Endothelial cell of umbilical vein (primary cell): ENCODE measurements around the gene COL13A1. TPM values are rescaled to one million over a fixed set of nuclear protein-coding genes. Genes with fewer than 3 reads are reported as not detected.

Experiments used
- BruUV-seq: library from RNA; stranded (reverse); fragments of 400-500 nt; replicated peaks from 2 replicates; lab custom pipeline; 2021; lab: Mats Ljungman, UMichigan
- CTCF ChIA-PET: fragments of 300-600, 350-600 bp; sonication (Branson Sonifier 250); formaldehyde crosslinking; loops from one replicate; lab custom pipeline; 2021; ENCODE audit warnings: antibody characterized with exemption, inconsistent platforms; lab: Charles Lee
- POLR2A ChIA-PET: fragments of 300-600, 350-600 bp; sonication (Branson Sonifier 250); formaldehyde crosslinking; loops from one replicate; lab custom pipeline; 2021; ENCODE audit warnings: antibody characterized with exemption, inconsistent platforms; lab: Charles Lee
- DNase-seq: peaks from one replicate; pipeline ENCODE4 v3.0.0-alpha.2; 2011; ENCODE audit warnings: low read depth, low spot score
- FAIRE-seq: peaks from 2 replicates; lab custom pipeline; 2011; peaks lifted over from hg19 to GRCh38; lab: Jason Lieb, UNC
- H2AFZ ChIP-seq: 2 replicates; pipeline ENCODE4 v1.6.0; 2012; ENCODE audit warnings: low read depth, low read length, control low read depth, inconsistent platforms
- H3K27ac ChIP-seq: 2 replicates; pipeline ENCODE4 v1.5.1; 2011; ENCODE audit warnings: low read depth, mild to moderate bottlenecking, control low read depth, low read length, moderate library complexity; ENCODE audit not compliant: insufficient read depth
- H3K27me3 ChIP-seq, 2 experiments: 2 replicates each; pipeline versions ENCODE4 v1.6.0 to v1.6.1; 2011; ENCODE audit warnings: low read length in 2 of 2, mixed read lengths in 1 of 2; ENCODE audit not compliant: control insufficient read depth in 2 of 2, insufficient read depth in 2 of 2
- H3K36me3 ChIP-seq, 2 experiments: 2 replicates in 1 of 2; 3 replicates in 1 of 2; pipeline ENCODE4 v1.5.1; 2011; ENCODE audit warnings: low read length in 2 of 2, mild to moderate bottlenecking in 1 of 2, moderate library complexity in 1 of 2; ENCODE audit not compliant: control insufficient read depth in 2 of 2, insufficient read depth in 2 of 2; ENCODE audit errors: extremely low read depth in 1 of 2
- H3K4me1 ChIP-seq: 3 replicates; pipeline ENCODE4 v1.5.1; 2011; ENCODE audit warnings: mild to moderate bottlenecking, low read length; ENCODE audit not compliant: control insufficient read depth, insufficient read depth; ENCODE audit errors: extremely low read depth
- H3K4me2 ChIP-seq: 2 replicates; pipeline ENCODE4 v1.6.1; 2011; ENCODE audit warnings: low read length, control low read depth, mixed read lengths; ENCODE audit not compliant: insufficient read depth
- H3K4me3 ChIP-seq, 3 experiments: fragments of 200-600 bp in 1 of 3; sonication (generic), shearing (Covaris generic) in 1 of 3; replicated peaks in 1 of 3; 2 replicates each; pipeline ENCODE4 v1.5.1; 2011 to 2016; ENCODE audit warnings: control low read depth in 3 of 3, low read length in 3 of 3, mild to moderate bottlenecking in 2 of 3, inconsistent platforms in 1 of 3, low read depth in 1 of 3, moderate library complexity in 1 of 3; ENCODE audit not compliant: insufficient read depth in 1 of 3
- H3K79me2 ChIP-seq: 2 replicates; pipeline ENCODE4 v1.6.0; 2012; ENCODE audit warnings: low read length, inconsistent platforms; ENCODE audit not compliant: control insufficient read depth, insufficient read depth
- H3K9ac ChIP-seq: replicated peaks from 2 replicates; pipeline ENCODE3; 2011; ENCODE audit warnings: low read length, control low read depth; ENCODE audit not compliant: insufficient read depth; ENCODE audit errors: extremely low read depth
- H3K9me1 ChIP-seq: replicated peaks from 3 replicates; pipeline ENCODE4 v1.6.0; 2011; ENCODE audit warnings: mild to moderate bottlenecking, low read length; ENCODE audit not compliant: control insufficient read depth, insufficient read depth; ENCODE audit errors: extremely low read depth
- H3K9me3 ChIP-seq: replicated peaks from 2 replicates; pipeline ENCODE4 v1.5.1; 2012; ENCODE audit warnings: low read length, inconsistent platforms; ENCODE audit not compliant: control insufficient read depth, insufficient read depth
- H4K20me1 ChIP-seq: replicated peaks from 2 replicates; pipeline ENCODE3; 2011; ENCODE audit warnings: mild to moderate bottlenecking, low read length; ENCODE audit not compliant: control insufficient read depth, insufficient read depth; ENCODE audit errors: extremely low read depth
- EZH2 ChIP-seq: IDR thresholded peaks from 2 replicates; pipeline ENCODE4 v1.6.1; 2012; ENCODE audit warnings: borderline replicate concordance, low read depth, mild to moderate bottlenecking, moderate library complexity, low read length, inconsistent platforms; ENCODE audit not compliant: severe bottlenecking
- FOS ChIP-seq: IDR thresholded peaks from 2 replicates; pipeline ENCODE4 v1.6.1; 2011; ENCODE audit warnings: mild to moderate bottlenecking, low read length, moderate library complexity, borderline replicate concordance; ENCODE audit not compliant: insufficient read depth
- GATA2 ChIP-seq: IDR thresholded peaks from 2 replicates; pipeline ENCODE4 v1.7.0; 2011; ENCODE audit warnings: low read depth, mild to moderate bottlenecking, moderate library complexity, mixed read lengths, low read length; ENCODE audit not compliant: insufficient read length, insufficient read depth
- JUN ChIP-seq: IDR thresholded peaks from 2 replicates; pipeline ENCODE4 v1.6.1; 2011; ENCODE audit warnings: borderline replicate concordance, low read depth; ENCODE audit not compliant: insufficient read length, insufficient read depth
- MYC ChIP-seq: IDR thresholded peaks from one replicate; pipeline ENCODE4 v1.6.1; 2011; ENCODE audit warnings: mild to moderate bottlenecking, low read depth, low read length
- POLR2A ChIP-seq: IDR thresholded peaks from 2 replicates; pipeline ENCODE4 v1.6.1; 2012; ENCODE audit warnings: low read depth, mild to moderate bottlenecking, control low read depth, low read length
- POLR2AphosphoS5 ChIP-seq: IDR thresholded peaks from 2 replicates; pipeline ENCODE4 v1.6.1; 2012; ENCODE audit warnings: low read depth, mild to moderate bottlenecking, control low read depth, low read length, moderate library complexity; ENCODE audit not compliant: insufficient read depth
- dilution Hi-C: fragments of 300-500 bp; cut with MboI; formaldehyde crosslinking; loops from one replicate; pipeline ENCODE4 v1.15.0; 2019; ENCODE audit warnings: low sequenced_read_pairs; ENCODE audit not compliant: extremely low pct_ligation_motif_present
- intact Hi-C: fragments of 100-400 bp; cut with micrococcal nuclease; formaldehyde crosslinking; loops from one replicate; pipeline ENCODE4 v1.10.0; 2022
- polyA plus RNA-seq, 4 experiments: library from polyadenylated mRNA; depleted of rRNA in 3 of 4; stranded (reverse) in 3 of 4; unstranded in 1 of 4; fragments of >200 nt; gene quantifications; 2 replicates each; pipeline versions ENCODE4 v1.2.1 to v1.2.3, GENCODE V29; 2011 to 2012; ENCODE audit warnings: missing spikeins in 1 of 4
- total RNA-seq: library from RNA; stranded (reverse); gene quantifications from 2 replicates; pipeline ENCODE4 v1.2.3, GENCODE V29; 2021
- TF ChIP-seq, protein P1 (sequence below): IDR thresholded peaks from 2 replicates; pipeline ENCODE4 v1.6.1; 2011; ENCODE audit not compliant: insufficient read depth, insufficient read length
- TF ChIP-seq, protein P2 (sequence below), 2 donors: IDR thresholded peaks; 1 replicate in 1 of 2; 2 replicates in 1 of 2; pipeline ENCODE4 v1.5.1; 2011; ENCODE audit warnings: low read length in 2 of 2, mild to moderate bottlenecking in 2 of 2, moderate library complexity in 2 of 2, control low read depth in 1 of 2, inconsistent platforms in 1 of 2, low read depth in 1 of 2; ENCODE audit not compliant: insufficient read depth in 1 of 2; ENCODE audit errors: extremely low read depth in 1 of 2

The COL13A1 gene
- total and polyA plus RNA-seq, 2 donors (not counting 3 experiments of a cell fraction or from before 2014, with no cell fraction given) = 21.4 to 47.5 TPM

GRCh38 chr10:69883310-69884023 lies 81.8 kb downstream of the COL13A1 start:
- Histone ChIP-seq H3K4me3 (no peak overlapping the region), H3K4me1 (no peaks in the 10 kb centered on the region), H3K9ac (no peak overlapping the region), H4K20me1 (no peaks in the 10 kb centered on the region), H3K27me3 (no peaks in the 10 kb centered on the region), H3K9me3 (no peaks in the 10 kb centered on the region), H2AFZ (no peak overlapping the region), H3K27ac (no peak overlapping the region), H3K79me2 (no peaks in the 10 kb centered on the region), H3K9me1 (no peaks in the 10 kb centered on the region), H3K4me2 (no peak overlapping the region), H3K36me3 (no peaks in the 10 kb centered on the region)
- no peak for TF ChIP-seq EZH2
- TF ChIP-seq, protein P1, sequence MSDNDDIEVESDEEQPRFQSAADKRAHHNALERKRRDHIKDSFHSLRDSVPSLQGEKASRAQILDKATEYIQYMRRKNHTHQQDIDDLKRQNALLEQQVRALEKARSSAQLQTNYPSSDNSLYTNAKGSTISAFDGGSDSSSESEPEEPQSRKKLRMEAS = no peak
- TF ChIP-seq, protein P2, sequence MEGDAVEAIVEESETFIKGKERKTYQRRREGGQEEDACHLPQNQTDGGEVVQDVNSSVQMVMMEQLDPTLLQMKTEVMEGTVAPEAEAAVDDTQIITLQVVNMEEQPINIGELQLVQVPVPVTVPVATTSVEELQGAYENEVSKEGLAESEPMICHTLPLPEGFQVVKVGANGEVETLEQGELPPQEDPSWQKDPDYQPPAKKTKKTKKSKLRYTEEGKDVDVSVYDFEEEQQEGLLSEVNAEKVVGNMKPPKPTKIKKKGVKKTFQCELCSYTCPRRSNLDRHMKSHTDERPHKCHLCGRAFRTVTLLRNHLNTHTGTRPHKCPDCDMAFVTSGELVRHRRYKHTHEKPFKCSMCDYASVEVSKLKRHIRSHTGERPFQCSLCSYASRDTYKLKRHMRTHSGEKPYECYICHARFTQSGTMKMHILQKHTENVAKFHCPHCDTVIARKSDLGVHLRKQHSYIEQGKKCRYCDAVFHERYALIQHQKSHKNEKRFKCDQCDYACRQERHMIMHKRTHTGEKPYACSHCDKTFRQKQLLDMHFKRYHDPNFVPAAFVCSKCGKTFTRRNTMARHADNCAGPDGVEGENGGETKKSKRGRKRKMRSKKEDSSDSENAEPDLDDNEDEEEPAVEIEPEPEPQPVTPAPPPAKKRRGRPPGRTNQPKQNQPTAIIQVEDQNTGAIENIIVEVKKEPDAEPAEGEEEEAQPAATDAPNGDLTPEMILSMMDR (IDR thresholded peaks at IDR 0.05; ENCODE audit: extremely low read depth in 1 of 2, insufficient read depth in 1 of 2, low read depth in 1 of 2, low read length in 2 of 2) = no peak
- TF ChIP-seq FOS = no peak
- no peak for TF ChIP-seq POLR2AphosphoS5
- TF ChIP-seq MYC = no peak
- TF ChIP-seq JUN = no peak
- TF ChIP-seq POLR2A = no peak
- TF ChIP-seq GATA2 = no peak
- ChIA-PET POLR2A (no interaction called here), CTCF (interaction anchor here (0.6 to 1.9 kb wide), 10 partner anchors 11 to 96 kb away, joined by 3 to 5 read pairs (median 4); no protein-coding TSS in a partner anchor)
- dilution Hi-C loops (no loop called here), intact Hi-C loops (no loop called here)
- no peak for DNase-seq
- no TSS peak for BruUV-seq
- FAIRE-seq = no peak
